MG63 (cell line): ENCODE results near the gene CD9. TPM values are rescaled to one million over a fixed set of nuclear protein-coding genes. Genes with fewer than 3 reads are reported as not detected.
A peak's percentile ranks its signal among the peaks of the same experiment; 100 is the strongest.

Experiments
- DNase-seq: peaks from one replicate; pipeline ENCODE4 v3.0.0-alpha.2; 2020
- H3K27me3 ChIP-seq: fragments of 250-450 bp; sonication (Bioruptor Pico); 2 replicates; pipeline ENCODE4 v1.5.1; 2020; ENCODE audit warnings: mild to moderate bottlenecking, moderate library complexity
- H3K36me3 ChIP-seq: fragments of 250-450 bp; sonication (Bioruptor Pico); 2 replicates; pipeline ENCODE4 v1.5.1; 2020; ENCODE audit warnings: mild to moderate bottlenecking, moderate library complexity
- H3K4me3 ChIP-seq: fragments of 250-450 bp; sonication (Bioruptor Pico); 2 replicates; pipeline ENCODE4 v1.5.1; 2020; ENCODE audit warnings: mild to moderate bottlenecking, moderate library complexity
- H3K9me3 ChIP-seq: fragments of 250-450 bp; sonication (Bioruptor Pico); 2 replicates; pipeline ENCODE4 v1.5.1; 2020; ENCODE audit warnings: mild to moderate bottlenecking, moderate library complexity
- total RNA-seq: library from RNA; depleted of rRNA; stranded (reverse); fragments of >200 nt; shearing (Covaris generic); gene quantifications from 2 replicates; pipeline ENCODE4 v1.2.3, GENCODE V29; 2014; ENCODE audit warnings: low replicate concordance

The CD9 gene
- total RNA-seq, 1 experiment from 2014 or later: 98.2 TPM

GRCh38 chr12:6225630-6226001 lies 25.4 kb downstream of the CD9 start:
- no peak overlapping the region for H3K4me3 ChIP-seq
- no peak for DNase-seq
- peaks cover 56% of the 10 kb centered on the region for H3K36me3 ChIP-seq
- no peaks in the 10 kb centered on the region for H3K9me3 ChIP-seq
- no peaks in the 10 kb centered on the region for H3K27me3 ChIP-seq

GRCh38 chr12:6226002-6226678 lies 25.9 kb downstream of the CD9 start:
- DNase-seq: peak; percentile 89
- H3K27me3 ChIP-seq: no peaks in the 10 kb centered on the region
- no peaks in the 10 kb centered on the region for H3K9me3 ChIP-seq
- H3K36me3 ChIP-seq: peaks cover 61% of the 10 kb centered on the region
- no peak overlapping the region for H3K4me3 ChIP-seq

GRCh38 chr12:6226679-6227051 lies 26.5 kb downstream of the CD9 start:
- Histone ChIP-seq H3K9me3 (no peaks in the 10 kb centered on the region), H3K4me3 (no peak overlapping the region), H3K27me3 (no peaks in the 10 kb centered on the region), H3K36me3 (peaks cover 66% of the 10 kb centered on the region)
- no peak for DNase-seq

- DNase-seq: no peak
These were observed 28.5 kb downstream of the CD9 start for GRCh38 chr12:6228535-6229223.

GRCh38 chr12:6229224-6230218 lies 29.3 kb downstream of the CD9 start:
- peak; percentile 92 for DNase-seq
- peaks cover 76% of the 10 kb centered on the region for H3K36me3 ChIP-seq
- H3K27me3 ChIP-seq: no peaks in the 10 kb centered on the region
- H3K9me3 ChIP-seq: no peaks in the 10 kb centered on the region
- no peak overlapping the region for H3K4me3 ChIP-seq

More at GRCh38 chr12:6228535-6229223, 28.5 kb downstream of the CD9 start:
- Histone ChIP-seq H3K4me3 (no peak overlapping the region), H3K27me3 (no peaks in the 10 kb centered on the region), H3K9me3 (no peaks in the 10 kb centered on the region), H3K36me3 (peaks cover 76% of the 10 kb centered on the region)

- Histone ChIP-seq H3K9me3 (no peaks in the 10 kb centered on the region), H3K36me3 (peaks cover 73% of the 10 kb centered on the region), H3K4me3 (no peak overlapping the region), H3K27me3 (no peaks in the 10 kb centered on the region)
- DNase-seq: no peak
These were observed 30.3 kb downstream of the CD9 start for GRCh38 chr12:6230321-6231110.

- Histone ChIP-seq H3K27me3 (no peaks in the 10 kb centered on the region), H3K4me3 (no peak overlapping the region), H3K36me3 (peaks cover 78% of the 10 kb centered on the region), H3K9me3 (no peaks in the 10 kb centered on the region)
- no peak for DNase-seq
These were observed 31.4 kb downstream of the CD9 start for GRCh38 chr12:6231359-6232268.

GRCh38 chr12:6233121-6233971 lies 33.1 kb downstream of the CD9 start:
- H3K9me3 ChIP-seq: no peaks in the 10 kb centered on the region
- H3K27me3 ChIP-seq: no peaks in the 10 kb centered on the region
- DNase-seq: no peak
- H3K4me3 ChIP-seq: no peak overlapping the region
- H3K36me3 ChIP-seq: peaks cover 65% of the 10 kb centered on the region

- Histone ChIP-seq H3K27me3 (no peaks in the 10 kb centered on the region), H3K4me3 (no peak overlapping the region), H3K36me3 (peaks cover 64% of the 10 kb centered on the region), H3K9me3 (no peaks in the 10 kb centered on the region)
- DNase-seq: no peak
These were observed 34.0 kb downstream of the CD9 start for GRCh38 chr12:6234214-6234613.

GRCh38 chr12:6234906-6235305 lies 34.7 kb downstream of the CD9 start:
- Histone ChIP-seq H3K9me3 (no peaks in the 10 kb centered on the region), H3K4me3 (no peak overlapping the region), H3K36me3 (peaks cover 63% of the 10 kb centered on the region), H3K27me3 (no peaks in the 10 kb centered on the region)
- no peak for DNase-seq

- no peaks in the 10 kb centered on the region for H3K9me3 ChIP-seq
- H3K36me3 ChIP-seq: peaks cover 59% of the 10 kb centered on the region
- H3K4me3 ChIP-seq: no peak overlapping the region
- H3K27me3 ChIP-seq: no peaks in the 10 kb centered on the region
- no peak for DNase-seq
These were observed 35.3 kb downstream of the CD9 start for GRCh38 chr12:6235499-6235898.

GRCh38 chr12:6235906-6236640 lies 35.9 kb downstream of the CD9 start:
- Histone ChIP-seq H3K36me3 (peaks cover 53% of the 10 kb centered on the region), H3K9me3 (no peaks in the 10 kb centered on the region), H3K27me3 (no peaks in the 10 kb centered on the region), H3K4me3 (no peak overlapping the region)
- no peak for DNase-seq

GRCh38 chr12:6236641-6236940 lies 36.4 kb downstream of the CD9 start:
- H3K36me3 ChIP-seq: peaks cover 48% of the 10 kb centered on the region
- H3K4me3 ChIP-seq: no peak overlapping the region
- H3K27me3 ChIP-seq: no peaks in the 10 kb centered on the region

GRCh38 chr12:6237830-6238229 lies 37.6 kb downstream of the CD9 start:
- no peak for DNase-seq
- Histone ChIP-seq H3K4me3 (no peak overlapping the region), H3K36me3 (peaks cover 41% of the 10 kb centered on the region), H3K9me3 (no peaks in the 10 kb centered on the region), H3K27me3 (no peaks in the 10 kb centered on the region)

More at GRCh38 chr12:6236641-6236940, 36.4 kb downstream of the CD9 start:
- H3K9me3 ChIP-seq: no peaks in the 10 kb centered on the region
- DNase-seq: no peak
